GM12878 (cell line): ENCODE data around the gene ANKRD44. TPM values are rescaled to one million over a fixed set of nuclear protein-coding genes. Genes with fewer than 3 reads are reported as not detected.

ENCODE experiments used
- ATAC-seq: fragments of 200-7000 bp; cut with Tn5 transposase; 3 replicates; pipeline ENCODE4 v1.9.1; 2020; ENCODE audit warnings: mild to moderate bottlenecking, moderate library complexity
- BruUV-seq: library from RNA; stranded (reverse); fragments of 400-500 nt; replicated peaks from 2 replicates; lab custom pipeline; 2021; lab: Mats Ljungman, UMichigan
- CTCF ChIA-PET: fragments of 300-600 bp; sonication (Branson Sonifier 250); formaldehyde crosslinking; extraction: SDS; loops from one replicate; lab custom pipeline; 2021; ENCODE audit warnings: inconsistent platforms; lab: Yijun Ruan, JAX
- POLR2A ChIA-PET: fragments of 350-600 bp; formaldehyde crosslinking; extraction: SDS; loops from one replicate; lab custom pipeline; 2021; ENCODE audit warnings: inconsistent platforms; lab: Charles Lee
- RAD21 ChIA-PET: fragments of 300-600 bp; sonication (Branson Sonifier 250); formaldehyde crosslinking; loops from one replicate; lab custom pipeline; 2023; ENCODE audit warnings: antibody characterized with exemption; ENCODE audit not compliant: unreplicated experiment; lab: Charles Lee
- SMC1A ChIA-PET: fragments of 300-600 bp; sonication (Branson Sonifier 250); formaldehyde crosslinking; loops from one replicate; lab custom pipeline; 2023; ENCODE audit not compliant: unreplicated experiment, uncharacterized antibody; lab: Charles Lee
- DNase-seq: peaks from one replicate; pipeline ENCODE4 v3.0.0-alpha.2; 2011; ENCODE audit warnings: low read depth, low spot score
- FAIRE-seq: peaks from 3 replicates; lab custom pipeline; 2011; peaks lifted over from hg19 to GRCh38; lab: Jason Lieb, UNC
- H2AFZ ChIP-seq: 2 replicates; pipeline ENCODE4 v1.6.0; 2011; ENCODE audit warnings: low read depth, low read length, control low read depth; ENCODE audit not compliant: control insufficient read depth
- H3K27ac ChIP-seq: 2 replicates; pipeline ENCODE4 v1.5.1; 2011; ENCODE audit warnings: control low read depth; ENCODE audit not compliant: control insufficient read depth, insufficient read depth
- H3K27me3 ChIP-seq, 2 experiments: replicated peaks in 1 of 2; 2 replicates each; pipeline versions ENCODE4 v1.6.0 to v1.6.1; 2011; ENCODE audit warnings: low read length in 1 of 2; ENCODE audit not compliant: control insufficient read depth in 2 of 2, insufficient read depth in 2 of 2
- H3K36me3 ChIP-seq, 2 experiments: 2 replicates each; pipeline ENCODE4 v1.5.1; 2011; ENCODE audit warnings: low read length in 1 of 2; ENCODE audit not compliant: control insufficient read depth in 2 of 2, insufficient read depth in 2 of 2
- H3K4me1 ChIP-seq: 2 replicates; pipeline ENCODE4 v1.6.1; 2011; ENCODE audit warnings: mild to moderate bottlenecking, low read length, moderate library complexity, mixed read lengths; ENCODE audit not compliant: control insufficient read depth, insufficient read depth
- H3K4me2 ChIP-seq: 2 replicates; pipeline ENCODE4 v1.6.0; 2011; ENCODE audit warnings: control low read depth; ENCODE audit not compliant: control insufficient read depth, insufficient read depth
- H3K4me3 ChIP-seq: fragments of 200-600 bp; sonication (generic); 2 replicates; pipeline ENCODE4 v1.5.1; 2016
- H3K79me2 ChIP-seq: 2 replicates; pipeline ENCODE4 v1.6.0; 2011; ENCODE audit warnings: low read length; ENCODE audit not compliant: control insufficient read depth, insufficient read depth
- H3K9ac ChIP-seq: 2 replicates; pipeline ENCODE4 v1.8.0; 2011; ENCODE audit warnings: low read length, control low read depth, mixed read lengths; ENCODE audit not compliant: control insufficient read depth, insufficient read depth
- H3K9me3 ChIP-seq: replicated peaks from 3 replicates; pipeline ENCODE4 v1.5.1; 2011; ENCODE audit warnings: mild to moderate bottlenecking, low read length; ENCODE audit not compliant: control insufficient read depth, insufficient read depth
- H4K20me1 ChIP-seq: 2 replicates; pipeline ENCODE4 v1.6.0; 2011; ENCODE audit not compliant: control insufficient read depth, insufficient read depth
- BHLHE40 ChIP-seq, 2 experiments: fragments of 450-650 bp in 1 of 2; IDR thresholded peaks; 2 replicates each; pipeline ENCODE4 v1.6.1; 2011 to 2017; ENCODE audit warnings: low read depth in 2 of 2, borderline replicate concordance in 1 of 2, improper control_type of control experiment in 1 of 2, low read length in 1 of 2, mild to moderate bottlenecking in 1 of 2
- CHD2 ChIP-seq: IDR thresholded peaks from 2 replicates; pipeline ENCODE4 v1.6.1; 2011; ENCODE audit warnings: low read depth, low read length, improper control_type of control experiment, borderline replicate concordance
- HDAC6 ChIP-seq: fragments of 200-600 bp; sonication (generic); IDR thresholded peaks from one replicate; pipeline ENCODE4 v1.8.0; 2017; ENCODE audit warnings: antibody characterized with exemption; ENCODE audit not compliant: unreplicated experiment
- IRF5 ChIP-seq: fragments of 450-650 bp; IDR thresholded peaks from 2 replicates; pipeline ENCODE4 v1.6.1; 2017; ENCODE audit warnings: borderline replicate concordance
- JUNB ChIP-seq: IDR thresholded peaks from 2 replicates; pipeline ENCODE4 v1.6.1; 2016; ENCODE audit warnings: antibody characterized with exemption, mild to moderate bottlenecking
- POLR2A ChIP-seq: IDR thresholded peaks from 2 replicates; pipeline ENCODE4 v1.6.1; 2011; ENCODE audit warnings: low read depth, mild to moderate bottlenecking, low read length
- RB1 ChIP-seq: fragments of 450-650 bp; formaldehyde crosslinking; IDR thresholded peaks from 2 replicates; pipeline ENCODE4 v1.6.1; 2017; ENCODE audit warnings: mild to moderate bottlenecking, borderline replicate concordance
- RUNX3 ChIP-seq: IDR thresholded peaks from 2 replicates; pipeline ENCODE4 v1.6.1; 2012; ENCODE audit warnings: low read length, inconsistent platforms
- WRNIP1 ChIP-seq: IDR thresholded peaks from 2 replicates; pipeline ENCODE4 v1.6.1; 2011; ENCODE audit warnings: low read depth, low read length, improper control_type of control experiment, borderline replicate concordance
- WGBS: methylation state at CpG from one replicate; pipeline ENCODE4 v1.1.6; 2016; ENCODE audit warnings: low lambda C conversion rate; ENCODE audit not compliant: insufficient replicate concordance, insufficient coverage; ENCODE audit errors: missing lambda C conversion rate; 5-methylcytosine and 5-hydroxymethylcytosine counted together
- in situ Hi-C: fragments of 300-500 bp; cut with MboI; formaldehyde crosslinking; loops from 9 replicates; pipeline ENCODE4 v1.14.3; 2018; ENCODE audit warnings: mixed read lengths
- intact Hi-C: fragments of 100-400 bp; cut with micrococcal nuclease; formaldehyde crosslinking; loops from one replicate; pipeline ENCODE4 v1.14.2; 2022; ENCODE audit not compliant: unreplicated experiment
- polyA plus RNA-seq, 11 experiments: library from polyadenylated mRNA; depleted of rRNA in 4 of 11; unstranded in 6 of 11; stranded (reverse) in 5 of 11; fragments of >200 nt; fragmentation: Nextera tagmentation in 4 of 11; fragmentation: Illumina TruSeq in 1 of 11; extraction: Ambion mirVana in 4 of 11; extraction: Trizol in 1 of 11; gene quantifications; 1 replicate in 1 of 11; 2 replicates in 10 of 11; pipeline versions ENCODE4 v1.2.1 to v1.2.3, GENCODE V29; 2011 to 2016; ENCODE audit warnings: inconsistent platforms in 2 of 11, missing spikeins in 2 of 11, low read depth in 1 of 11
- total RNA-seq, 4 experiments: library from RNA; depleted of rRNA in 3 of 4; stranded (reverse); fragments of >200 nt in 3 of 4; fragmentation: Illumina TruSeq in 1 of 4; extraction: Trizol in 1 of 4; gene quantifications; 2 replicates each; pipeline versions ENCODE4 v1.2.1 to v1.2.3, GENCODE V29; 2013 to 2021

The ANKRD44 gene
- total and polyA plus RNA-seq, 10 of the 15 experiments (the other 5 are each of a cell fraction or from before 2014, with no cell fraction given) = 19.1 to 99.1 (median 59.6) TPM

GRCh38 chr2:197306024-197306695 lies 4.4 kb downstream of the ANKRD44 start:
- peaks cover 50% of the 10 kb centered on the region for H3K4me1 ChIP-seq
- ChIA-PET CTCF (interaction anchor here (1.0 to 9.8 kb wide), 15 partner anchors 11 to 192 kb away, joined by 3 to 128 read pairs (median 6); no protein-coding TSS in a partner anchor), POLR2A (interaction anchor here (0.5 to 9.0 kb wide), 18 partner anchors 11 to 112 kb away, joined by 3 to 139 read pairs (median 8); no protein-coding TSS in a partner anchor)
- peak overlapping the region; percentile 99 for H3K27ac ChIP-seq
- no peaks in the 10 kb centered on the region for H3K27me3 ChIP-seq
- H3K9ac ChIP-seq = peak overlapping the region; percentile 82
- no peak for DNase-seq
- peak overlapping the region; percentile 99 for H3K4me2 ChIP-seq
- intact Hi-C loops = loop anchor here (10.0 kb wide), 1 partner anchor 1131 kb away; the partner anchor contains the start of gene STK17B
- FAIRE-seq = no peak
- no peaks in the 10 kb centered on the region for H4K20me1 ChIP-seq
- BruUV-seq = no TSS peak
- TF ChIP-seq POLR2A (peak; percentile 19; the same call in 1 of the 2 replicates), WRNIP1 (peak; percentile 84; the same call in 1 of the 2 replicates), CHD2 (0 out of 2 replicates have a peak, but pooled peaks have one; percentile 25), BHLHE40 (IDR thresholded peaks at IDR 0.05; ENCODE audit: borderline replicate concordance in 1 of 2, low read depth in 2 of 2, low read length in 1 of 2) (no peak), HDAC6 (no peak), RB1 (no peak), JUNB (no peak), IRF5 (no peak), RUNX3 (peak; percentile 72)
- TF ChIP-seq, all 136 proteins: peak for 4
- no peaks in the 10 kb centered on the region for H3K9me3 ChIP-seq
- 0% methylated on average over 5 of the region's 5 CpGs for WGBS
- H3K4me3 ChIP-seq = peak overlapping the region; percentile 98
- peak; percentile 10 for ATAC-seq
- ChIA-PET RAD21 (interaction anchor here (0.7 to 20.1 kb wide), 17 partner anchors 10 to 192 kb away, joined by 3 to 408 read pairs (median 19); no protein-coding TSS in a partner anchor), SMC1A (interaction anchor here (0.6 to 20.5 kb wide), 23 partner anchors 9 to 192 kb away, joined by 3 to 433 read pairs (median 16); no protein-coding TSS in a partner anchor)
- H3K79me2 ChIP-seq = peaks cover 99% of the 10 kb centered on the region
- in situ Hi-C loops = no loop called here
- H2AFZ ChIP-seq = peak overlapping the region; percentile 18; the same call in 1 of the 2 replicates
- H3K36me3 ChIP-seq = peaks cover 0 to 4% of the 10 kb centered on the region in 2 experiments; a peak in 1 of 4 replicates
